ENCODE results near the gene UNK. TPM values are rescaled to one million over a fixed set of nuclear protein-coding genes. Genes with fewer than 3 reads are reported as not detected.

The UNK gene
- total RNA-seq, 4 donors from 2014 or later = 30.2 to 53.4 (median 36.2) TPM

DNA sequence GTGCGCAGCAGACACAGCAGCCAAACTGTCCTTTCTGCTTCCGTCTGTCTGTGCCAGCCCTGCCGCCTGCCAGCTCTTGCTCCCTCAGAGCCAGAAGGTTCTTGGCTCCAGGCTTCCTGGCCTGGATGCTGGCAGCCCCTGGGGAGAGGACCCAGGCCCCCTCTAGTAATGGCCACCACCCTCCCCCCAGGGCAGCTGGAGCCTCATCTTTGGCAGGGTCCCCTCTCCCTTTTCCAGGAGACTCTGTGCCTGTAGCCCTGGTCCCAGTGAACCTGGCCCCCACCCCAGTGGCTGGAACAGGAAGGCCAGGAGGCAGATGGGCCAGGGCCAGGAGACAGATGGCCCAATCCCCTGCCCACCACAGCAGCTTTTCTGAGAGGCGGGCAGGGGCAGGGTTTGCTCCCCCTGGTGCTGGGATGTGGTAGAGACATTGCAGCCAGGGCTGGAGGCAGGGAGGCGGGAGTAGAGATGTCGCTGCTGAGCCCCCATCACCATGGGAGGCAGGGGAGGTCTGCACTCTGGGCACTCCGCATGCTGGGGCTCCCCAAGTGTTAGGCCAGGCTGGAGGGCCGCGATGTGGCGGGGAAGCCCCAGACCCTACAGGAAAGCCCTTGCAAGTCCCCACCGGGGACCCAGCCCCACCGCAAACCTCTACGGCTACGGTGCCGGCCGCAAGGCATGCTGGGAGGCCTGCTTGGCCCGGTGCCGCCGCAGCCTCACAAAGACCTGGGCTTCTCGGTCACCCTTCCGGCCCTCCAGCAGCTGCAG is 42.9 kb downstream of the UNK start:
- H3K4me3 ChIP-seq = peak overlapping the region in 3 of 4 donors; percentile 17 to 48 (median 17)
- H3K4me1 ChIP-seq = peaks cover 0 to 49% (median 17%) of the 10 kb centered on the region in 4 donors
- peak; percentile 35 to 52 for DNase-seq (ENCODE audit: low spot score in 2 of 2)
- H3K27ac ChIP-seq = peak overlapping the region; percentile 54 to 85 (median 82)
- peak in 1 of 2 donors; percentile 40 for TF ChIP-seq EP300 (IDR thresholded peaks at IDR 0.05)
- no peak for TF ChIP-seq POLR2A (IDR thresholded peaks at IDR 0.05)
- TF ChIP-seq CTCF (IDR thresholded peaks at IDR 0.05) = peak; percentile 51 to 87 (median 78)
- H3K9me3 ChIP-seq = no peaks in the 10 kb centered on the region
- 24 to 36% methylated on average over 14 to 16 of the region's 21 CpGs for WGBS, 2 donors
- H3K27me3 ChIP-seq = no peaks in the 10 kb centered on the region
- peaks cover 0 to 76% (median 8%) of the 10 kb centered on the region in 3 donors for H3K36me3 ChIP-seq

DNA sequence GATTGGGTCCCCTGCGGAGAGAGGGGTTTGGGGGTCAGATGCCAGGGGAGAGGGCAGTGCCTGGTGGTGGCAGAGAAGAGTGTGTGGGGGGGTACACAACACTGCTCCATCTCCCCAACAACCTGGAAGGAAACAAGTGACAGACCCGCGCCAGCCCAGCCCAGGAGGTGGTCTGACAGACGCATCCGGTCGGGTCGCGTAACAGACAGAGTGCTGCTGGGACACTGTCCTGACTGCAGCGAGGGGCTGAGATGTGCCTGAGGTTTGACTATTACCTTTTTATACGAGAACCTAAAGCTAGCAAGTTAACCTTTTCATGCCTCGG is 43.4 kb downstream of the UNK start:
- Histone ChIP-seq H3K36me3 (peaks cover 0 to 75% (median 8%) of the 10 kb centered on the region in 3 donors), H3K4me1 (peaks cover 0 to 51% (median 20%) of the 10 kb centered on the region in 4 donors), H3K27ac (peak overlapping the region; percentile 54 to 85 (median 82)), H3K4me3 (peak overlapping the region in 3 of 4 donors; percentile 17 to 48 (median 17)), H3K9me3 (no peaks in the 10 kb centered on the region), H3K27me3 (no peaks in the 10 kb centered on the region)
- WGBS, 2 donors = 45 to 51% methylated on average over 11 of the region's 11 CpGs
- TF ChIP-seq CTCF (IDR thresholded peaks at IDR 0.05) (no peak), EP300 (IDR thresholded peaks at IDR 0.05) (no peak), POLR2A (IDR thresholded peaks at IDR 0.05) (no peak)
- no peak for DNase-seq (ENCODE audit: low spot score in 2 of 2)

DNA sequence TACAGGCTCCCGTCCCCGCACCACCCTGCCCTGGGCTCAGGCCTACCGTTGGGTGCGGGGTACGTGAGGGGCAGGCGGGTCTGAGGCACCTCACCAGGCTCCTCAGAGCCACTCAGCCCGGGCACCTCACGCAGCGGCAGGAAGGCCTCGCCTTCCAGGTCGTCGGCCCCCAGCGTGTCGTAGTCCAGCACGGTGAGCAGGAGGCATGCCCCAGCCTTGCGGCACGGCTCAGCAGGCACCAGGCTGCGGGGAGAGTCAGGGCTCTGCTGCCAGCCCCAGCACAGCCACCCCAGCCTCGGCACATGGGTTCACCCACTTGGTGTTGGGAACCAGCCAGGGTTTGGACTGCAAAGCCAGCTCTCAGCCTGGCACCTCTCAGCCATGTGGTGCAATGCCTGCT is 44.1 kb downstream of the UNK start:
- Histone ChIP-seq H3K27me3 (no peaks in the 10 kb centered on the region), H3K27ac (peak overlapping the region in 1 of 4 donors; percentile 80), H3K36me3 (peaks cover 0 to 75% (median 9%) of the 10 kb centered on the region in 3 donors), H3K4me3 (no peak overlapping the region), H3K9me3 (no peaks in the 10 kb centered on the region), H3K4me1 (peaks cover 0 to 54% (median 20%) of the 10 kb centered on the region in 4 donors)
- WGBS, 2 donors = 93% methylated on average over 11 of the region's 19 CpGs; no CpG with 5 or more reads in 1 of the 2 donors
- DNase-seq (ENCODE audit: low spot score in 2 of 2) = no peak
- no peak for TF ChIP-seq POLR2A (IDR thresholded peaks at IDR 0.05)
- TF ChIP-seq EP300 (IDR thresholded peaks at IDR 0.05) = no peak
- TF ChIP-seq CTCF (IDR thresholded peaks at IDR 0.05) = no peak

DNA sequence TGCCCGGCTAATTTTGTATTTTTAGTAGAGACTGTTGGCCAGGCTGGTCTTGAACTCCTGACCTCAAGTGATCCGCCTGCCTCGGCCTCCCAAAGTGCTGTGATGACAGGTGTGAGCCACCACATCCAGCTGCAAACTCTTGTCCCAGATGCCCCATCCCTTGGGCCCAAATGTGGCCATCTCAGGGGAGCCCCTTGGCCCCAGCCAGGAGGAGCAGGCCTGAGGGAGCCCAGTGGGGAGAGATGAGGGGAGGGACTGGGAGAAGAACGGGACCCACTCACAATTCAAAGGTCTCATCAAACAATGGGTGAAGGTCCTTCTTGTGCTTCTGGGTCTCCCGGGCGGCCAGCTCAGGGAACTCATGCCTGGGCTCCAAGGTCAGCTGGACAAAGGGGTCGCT is 45.1 kb downstream of the UNK start:
- H3K27me3 ChIP-seq = no peaks in the 10 kb centered on the region
- no peaks in the 10 kb centered on the region for H3K9me3 ChIP-seq
- DNase-seq (ENCODE audit: low spot score in 2 of 2) = no peak
- no peak overlapping the region for H3K27ac ChIP-seq
- TF ChIP-seq POLR2A (IDR thresholded peaks at IDR 0.05) (no peak), CTCF (IDR thresholded peaks at IDR 0.05) (no peak), EP300 (IDR thresholded peaks at IDR 0.05) (no peak)
- peaks cover 0 to 44% (median 20%) of the 10 kb centered on the region in 4 donors for H3K4me1 ChIP-seq
- H3K36me3 ChIP-seq = peaks cover 0 to 74% (median 13%) of the 10 kb centered on the region in 3 donors
- no peak overlapping the region for H3K4me3 ChIP-seq
- WGBS, 2 donors = 77 to 78% methylated on average over 5 to 7 of the region's 7 CpGs

Data from tibial nerve (tissue), 4 donors.